CD4-positive, alpha-beta T cell treated with Interleukin-4 for 1 hour (primary cell): Measurements from ENCODE around the gene CHI3L1.

Source experiments
- DNase-seq, 2 donors: peaks; one replicate each; pipeline ENCODE4 v3.0.0-alpha.2; 2020 to 2022

CHI3L1 gene

DNA sequence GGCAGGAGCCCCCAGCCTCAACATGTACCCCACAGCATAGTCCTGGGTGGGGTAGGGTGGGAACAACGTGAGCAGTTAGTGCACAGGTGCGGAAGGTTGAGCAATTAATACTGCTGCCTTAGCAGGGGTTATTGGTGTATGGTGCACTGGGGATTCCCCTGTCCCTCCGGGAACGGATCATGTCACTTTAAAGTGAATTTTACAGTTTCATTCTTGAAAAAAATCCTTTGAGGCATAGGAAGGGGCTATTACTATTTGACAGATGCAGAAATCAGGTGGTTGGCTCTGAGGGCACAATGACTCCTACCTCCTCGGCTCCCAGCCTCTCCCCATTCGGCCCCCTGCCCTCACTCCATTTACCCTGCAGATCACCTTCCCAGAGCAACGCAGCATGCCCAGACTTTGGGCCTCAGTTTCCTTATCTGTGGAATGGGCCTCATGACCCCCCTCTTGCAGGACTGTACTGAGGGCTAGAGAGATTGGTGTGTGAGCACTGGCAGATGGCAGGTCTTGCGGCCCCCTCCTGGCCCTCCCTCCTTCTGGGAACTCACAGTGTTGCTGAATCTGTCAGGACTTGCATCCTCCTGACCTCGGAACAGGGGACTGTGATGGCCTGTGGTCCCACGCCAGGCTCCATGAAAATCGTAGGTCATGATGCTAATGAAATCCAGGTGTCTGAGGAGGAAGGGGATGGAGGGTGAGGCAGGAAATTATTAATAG, 5.7 kb downstream of the CHI3L1 start:
- no peak for DNase-seq

DNA sequence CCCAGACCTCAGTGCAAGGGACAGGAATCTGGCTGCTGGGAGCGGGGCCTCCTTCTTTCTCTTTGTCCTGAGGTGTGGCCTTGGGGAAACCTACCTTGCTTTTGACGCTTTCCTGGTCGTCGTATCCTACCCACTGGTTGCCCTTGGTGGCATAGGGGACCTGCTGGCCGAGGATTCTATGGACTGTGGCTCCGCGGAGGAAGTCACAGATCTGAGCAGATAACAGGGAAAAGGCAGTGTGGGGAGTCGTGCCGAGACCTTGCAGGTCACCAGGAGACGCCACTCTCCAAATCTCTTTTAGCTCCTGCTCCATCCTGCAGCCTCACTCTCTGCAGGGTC, 6.9 kb downstream of the CHI3L1 start:
- DNase-seq, result no peak

DNA sequence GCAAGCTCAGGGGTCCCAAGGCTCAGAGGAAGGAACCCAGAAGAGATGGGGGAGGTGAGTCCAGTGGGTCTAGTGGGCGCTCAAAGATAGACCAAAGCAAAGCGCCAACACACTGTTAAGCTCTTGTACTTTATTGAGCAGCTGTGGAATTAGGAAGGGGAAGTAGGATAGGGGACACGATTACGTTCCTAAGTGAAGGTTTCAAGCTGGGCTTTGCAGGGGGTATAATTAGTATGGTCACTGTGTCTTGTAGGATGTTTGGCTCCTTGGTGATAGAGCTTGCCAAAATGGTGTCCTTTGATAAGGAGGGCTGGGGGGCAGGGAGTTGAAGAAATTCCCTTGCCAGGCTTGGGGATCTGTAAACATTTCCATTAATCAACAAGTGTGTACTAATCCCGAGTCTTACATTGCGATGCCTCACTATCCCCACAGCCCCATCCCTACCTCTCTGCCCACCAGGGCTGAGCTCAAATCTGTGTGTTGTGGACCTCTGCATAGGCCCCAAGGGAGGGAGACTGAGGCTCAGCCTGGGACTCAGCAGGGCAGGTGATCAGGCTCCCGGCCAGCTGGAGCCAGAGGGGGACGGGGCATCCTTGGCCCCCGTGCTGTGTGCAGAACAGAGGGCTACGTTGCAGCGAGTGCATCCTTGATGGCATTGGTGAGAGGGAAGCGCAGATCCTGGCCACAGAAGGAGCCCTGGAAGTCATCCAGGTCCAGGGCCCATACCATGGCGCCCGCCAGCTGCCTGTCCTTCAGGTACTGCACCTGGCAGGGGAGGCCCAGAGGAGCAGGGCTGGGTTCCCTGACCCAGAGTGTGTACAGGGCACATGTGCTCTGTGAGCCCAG, 7.5 kb downstream of the CHI3L1 start:
- DNase-seq, result no peak

DNA sequence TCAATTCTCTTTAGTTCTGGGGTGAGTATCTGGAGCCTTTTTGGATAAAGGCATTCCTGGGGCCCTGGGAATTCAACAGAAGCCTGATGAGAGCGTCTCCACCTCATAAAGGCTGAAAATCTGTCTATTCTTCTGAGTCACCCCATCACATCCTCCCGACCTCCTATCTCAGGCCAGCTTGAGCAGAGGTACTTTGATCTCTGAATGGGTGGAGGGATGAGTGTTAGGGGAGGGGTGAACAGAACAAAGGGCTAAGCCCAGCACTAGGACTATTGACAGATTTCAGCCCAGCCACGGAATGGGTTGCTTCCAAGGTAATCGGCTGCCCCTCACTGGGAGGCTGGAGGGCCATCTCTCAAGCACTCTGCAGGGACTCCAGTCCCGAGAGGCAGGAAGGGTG, 8.4 kb downstream of the CHI3L1 start:
- DNase-seq, result no peak

DNA sequence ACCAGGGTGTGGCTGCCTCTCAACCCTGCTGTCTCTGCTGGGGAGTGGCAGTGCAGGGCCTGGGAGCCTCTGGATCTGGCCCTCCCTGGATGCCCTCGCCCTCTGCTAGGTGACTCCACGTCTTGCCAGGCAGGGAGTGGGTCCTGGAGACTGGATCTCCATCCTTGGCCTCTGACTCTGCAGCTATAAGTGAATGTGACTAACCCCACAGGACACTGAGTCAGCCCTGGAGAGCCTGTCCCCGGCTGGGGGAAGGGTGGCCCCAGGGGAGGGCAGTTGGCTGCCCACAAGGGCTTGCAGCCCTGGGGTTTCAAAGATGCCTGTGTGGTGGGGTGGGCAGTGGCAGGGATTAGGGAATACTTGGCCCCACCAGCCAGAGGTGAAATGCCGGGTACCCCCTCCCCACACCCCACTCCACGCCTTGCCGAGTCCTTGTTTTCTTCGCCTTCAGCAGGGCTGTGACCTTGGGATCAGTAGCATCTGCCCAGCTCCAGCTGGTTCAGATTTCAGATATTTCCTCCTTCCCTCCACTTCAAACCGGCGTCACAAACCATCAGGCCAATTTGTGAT, 8.9 kb downstream of the CHI3L1 start:
- DNase-seq, result no peak

DNA sequence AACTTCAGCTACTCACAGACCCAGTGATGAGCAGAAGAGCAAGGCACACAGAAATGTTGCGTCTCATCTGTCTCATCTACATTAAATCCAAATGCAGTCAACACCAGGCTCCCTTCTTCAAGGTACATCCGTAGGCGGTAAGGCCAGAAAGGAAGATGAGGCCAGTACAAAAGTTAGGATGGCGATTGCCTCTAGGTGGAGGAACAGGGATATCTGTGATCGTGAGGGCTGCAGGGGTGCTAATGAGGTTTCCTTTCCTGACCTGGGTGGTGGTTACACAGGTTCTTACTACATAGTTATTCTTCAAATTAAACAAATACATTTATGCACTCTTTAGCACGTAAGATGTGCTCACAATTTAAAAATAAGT, 9.5 kb downstream of the CHI3L1 start:
- DNase-seq, result no peak

DNA sequence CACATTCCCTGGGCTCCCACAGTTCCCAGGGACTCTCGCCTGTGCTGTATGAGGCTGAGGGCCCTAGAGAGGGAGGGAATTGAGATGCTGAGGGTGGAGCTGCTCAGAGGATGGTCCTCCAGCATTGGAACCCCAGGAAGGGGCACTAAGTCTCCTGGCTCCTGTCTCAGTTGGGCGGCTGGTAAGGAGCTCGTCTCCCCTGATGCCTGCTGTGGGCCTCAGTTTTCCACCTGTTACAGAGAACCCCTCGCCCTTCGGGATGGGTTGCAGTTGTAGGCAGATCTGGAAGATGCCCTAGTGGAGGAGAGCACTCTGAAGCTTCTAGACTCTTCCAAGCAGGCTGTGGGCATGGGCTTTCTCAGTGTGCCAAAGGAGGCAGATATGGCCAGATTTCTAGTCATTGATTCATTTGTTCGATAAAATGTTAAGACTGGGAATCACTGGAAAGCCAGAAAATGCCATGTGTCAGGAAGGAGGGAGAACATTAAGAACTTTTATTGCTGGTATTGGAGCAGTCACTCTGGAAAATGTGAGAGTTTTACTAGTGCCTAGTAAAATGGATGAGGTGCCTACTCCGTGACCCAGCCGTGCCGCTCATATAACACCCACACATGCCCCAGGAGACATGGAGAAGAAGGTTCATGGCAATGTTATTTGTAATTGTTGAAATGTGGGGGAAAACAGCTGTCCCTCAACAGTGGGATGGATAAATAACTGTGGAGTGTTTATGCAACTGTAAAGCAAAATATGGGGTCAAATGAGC, 10.1 kb downstream of the CHI3L1 start:
- DNase-seq, result no peak

DNA sequence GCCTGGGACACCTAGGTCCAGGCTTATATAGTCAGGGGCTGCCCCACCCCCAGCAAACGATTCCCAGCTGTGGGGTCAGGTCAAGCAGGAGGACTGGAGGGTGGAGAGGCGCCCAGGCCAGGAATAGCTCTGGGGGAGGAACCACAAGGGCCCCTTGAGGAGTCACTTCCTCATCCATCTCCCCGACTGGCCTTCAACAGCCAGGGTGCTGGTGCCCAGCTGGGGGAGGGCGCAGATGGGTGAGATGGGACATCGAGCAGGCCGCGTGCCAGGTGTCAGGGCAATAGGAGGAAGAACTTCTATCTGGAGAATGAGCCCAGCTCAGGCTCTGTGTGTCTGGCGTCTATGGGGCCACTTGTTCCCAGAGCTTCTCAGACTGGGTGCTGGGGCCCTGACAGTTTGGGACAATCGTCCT, 10.7 kb downstream of the CHI3L1 start:
- DNase-seq, result peak in 1 of 2 donors; percentile 23

DNA sequence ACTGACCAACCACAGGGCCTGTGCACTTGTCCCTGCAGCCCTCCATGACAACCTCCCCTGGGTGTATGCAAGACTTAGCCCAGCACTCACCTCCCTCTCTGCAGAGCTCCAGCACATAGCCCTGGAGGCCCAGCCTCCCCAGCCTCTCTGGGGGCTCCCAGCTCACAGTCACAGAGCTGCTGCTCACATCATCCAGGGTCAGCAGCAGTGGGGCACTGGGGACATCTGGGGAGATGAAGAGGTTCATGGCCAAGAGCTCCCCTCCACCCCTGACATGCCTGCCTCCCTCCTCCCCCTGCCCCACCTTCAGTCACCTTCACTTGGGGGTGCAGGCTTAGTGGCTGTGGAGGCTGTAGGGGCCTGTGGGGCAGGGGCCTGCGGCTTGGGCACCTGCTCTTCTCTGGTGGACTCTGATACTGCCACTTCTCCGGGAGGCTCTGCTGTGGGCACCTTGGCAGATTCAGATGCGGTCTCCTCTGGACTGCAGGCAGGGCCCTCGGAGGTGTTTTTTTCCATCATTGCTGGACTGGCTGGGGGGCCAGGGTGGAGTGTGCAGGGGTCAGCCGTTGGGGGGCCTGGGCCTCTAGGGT, 11.2 kb downstream of the CHI3L1 start, which contains the start of gene MYBPH:
TSS of gene MYBPH (minus strand) at position 590 of the 590 bp plus-strand sequence. CDS start at position 519, 71 bp downstream.
- no peak for DNase-seq

DNA sequence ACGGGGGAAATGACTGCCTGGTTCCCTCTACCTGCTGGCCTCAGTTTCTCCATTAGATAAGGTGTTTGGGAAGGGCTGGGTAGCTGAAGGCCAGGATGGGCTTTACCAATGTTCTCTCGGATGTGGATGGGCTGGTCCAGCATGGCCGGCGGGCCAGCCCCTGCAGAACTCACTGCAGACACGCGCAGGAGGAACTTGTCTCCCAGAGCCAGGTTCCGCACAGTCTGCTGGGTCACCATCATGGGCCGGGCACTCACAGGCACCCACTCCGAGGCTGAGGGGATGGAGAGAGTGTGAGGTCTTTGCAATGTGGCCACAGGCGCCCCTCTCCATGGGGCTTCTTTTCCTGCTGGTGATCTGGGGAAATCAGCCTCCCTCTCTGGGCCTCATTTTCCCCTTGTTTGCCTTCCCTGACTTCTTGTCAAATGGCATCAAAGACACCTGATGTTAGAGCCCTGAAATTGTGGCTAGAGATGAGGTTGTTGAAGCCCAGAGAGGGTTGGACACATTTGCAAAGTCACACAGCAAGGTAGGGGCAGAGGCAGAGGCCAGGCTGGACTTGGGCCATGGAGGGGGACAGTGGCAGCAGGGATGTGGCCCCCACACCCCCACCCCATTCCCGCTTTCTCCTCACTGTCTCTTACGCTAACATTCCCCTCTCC, 12.0 kb downstream of the CHI3L1 start:
- DNase-seq, result no peak

DNA sequence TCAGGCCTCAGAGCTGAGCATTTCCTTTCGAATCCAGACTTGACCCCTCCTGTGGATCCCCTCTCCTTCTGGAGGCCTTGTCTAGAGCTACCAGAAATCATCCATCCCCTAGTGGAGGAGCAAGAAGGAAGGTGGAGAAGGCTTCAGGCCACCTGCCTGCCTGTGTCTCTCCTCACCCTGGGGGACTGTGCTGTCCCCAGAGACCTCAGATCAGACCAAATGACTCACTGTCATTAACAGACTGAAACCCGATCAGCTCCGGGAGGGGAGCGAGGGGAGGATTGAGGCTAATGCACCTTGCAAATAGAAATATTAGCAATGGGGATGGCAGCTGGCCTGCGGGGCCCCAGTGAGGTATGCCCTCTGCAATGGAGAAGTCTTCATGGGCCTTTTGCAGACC, 12.9 kb downstream of the CHI3L1 start:
- DNase-seq, result no peak

DNA sequence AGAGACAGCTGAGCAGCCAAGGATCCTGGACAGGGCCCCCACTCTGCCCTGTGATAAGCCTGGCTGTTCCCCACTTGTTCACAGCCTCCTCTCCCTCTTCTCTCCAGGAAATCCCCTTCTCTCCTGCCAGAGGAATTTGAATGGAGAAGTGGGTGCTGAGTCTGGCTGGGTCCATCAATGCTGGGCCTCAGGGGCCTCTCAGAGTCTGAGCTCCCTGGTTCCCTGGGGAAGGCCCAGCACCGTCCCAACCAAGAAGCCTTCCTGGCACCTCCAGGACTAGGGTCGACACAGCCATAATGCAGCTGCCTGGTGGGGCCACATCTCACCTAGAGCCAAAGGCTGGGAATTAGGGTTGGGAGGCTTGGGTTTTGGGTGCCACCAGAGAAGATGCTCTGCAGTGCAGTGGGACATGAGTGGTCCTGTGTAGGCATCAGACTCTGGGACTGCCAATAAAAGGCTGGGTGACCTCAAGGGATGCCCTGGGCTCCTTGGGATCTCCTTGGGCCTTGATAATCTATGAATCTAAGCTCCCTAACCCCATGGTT, 13.4 kb downstream of the CHI3L1 start:
- DNase-seq, result no peak

DNA sequence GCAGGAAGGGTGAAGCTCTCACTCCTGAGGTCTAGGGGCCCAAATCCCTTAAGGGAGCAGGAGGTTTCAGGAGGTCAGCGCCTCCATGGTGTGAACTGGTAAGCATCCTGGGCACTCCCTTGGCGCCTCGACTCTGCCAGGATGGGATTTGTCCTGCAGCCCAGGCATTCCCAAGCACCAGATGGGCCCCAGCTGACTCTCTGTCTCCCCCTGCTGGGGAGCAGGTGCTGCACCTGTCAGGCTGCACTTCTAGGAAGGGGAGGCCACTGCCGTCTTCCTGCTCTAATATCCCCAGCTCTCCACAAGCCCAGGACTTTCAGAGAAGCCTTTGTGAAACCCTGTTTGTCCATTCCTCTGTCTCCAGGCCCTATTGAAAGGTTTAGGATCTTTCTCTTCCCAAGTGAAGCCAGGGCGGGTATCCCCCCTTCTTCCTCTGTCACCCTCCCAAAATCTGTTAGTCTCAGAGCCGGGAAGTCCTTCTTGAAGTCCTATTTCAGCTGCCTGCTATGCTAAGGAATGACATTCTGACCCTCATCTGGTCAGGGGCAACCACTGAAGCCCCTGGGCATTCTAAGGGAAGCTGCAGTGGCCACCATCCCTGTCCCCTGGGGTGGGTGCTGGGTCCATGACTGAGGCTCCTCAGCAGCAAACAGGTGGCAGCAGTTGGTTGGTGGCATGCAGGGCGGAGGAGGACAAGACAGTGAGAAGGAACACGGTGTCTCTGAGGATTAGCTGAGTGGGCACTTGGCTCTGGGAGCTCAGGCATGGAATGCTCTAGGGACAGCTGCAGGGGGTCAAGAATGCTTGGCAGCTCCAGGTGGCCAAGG, 14.1 kb downstream of the CHI3L1 start:
- peak; percentile 17 to 43 for DNase-seq

DNA sequence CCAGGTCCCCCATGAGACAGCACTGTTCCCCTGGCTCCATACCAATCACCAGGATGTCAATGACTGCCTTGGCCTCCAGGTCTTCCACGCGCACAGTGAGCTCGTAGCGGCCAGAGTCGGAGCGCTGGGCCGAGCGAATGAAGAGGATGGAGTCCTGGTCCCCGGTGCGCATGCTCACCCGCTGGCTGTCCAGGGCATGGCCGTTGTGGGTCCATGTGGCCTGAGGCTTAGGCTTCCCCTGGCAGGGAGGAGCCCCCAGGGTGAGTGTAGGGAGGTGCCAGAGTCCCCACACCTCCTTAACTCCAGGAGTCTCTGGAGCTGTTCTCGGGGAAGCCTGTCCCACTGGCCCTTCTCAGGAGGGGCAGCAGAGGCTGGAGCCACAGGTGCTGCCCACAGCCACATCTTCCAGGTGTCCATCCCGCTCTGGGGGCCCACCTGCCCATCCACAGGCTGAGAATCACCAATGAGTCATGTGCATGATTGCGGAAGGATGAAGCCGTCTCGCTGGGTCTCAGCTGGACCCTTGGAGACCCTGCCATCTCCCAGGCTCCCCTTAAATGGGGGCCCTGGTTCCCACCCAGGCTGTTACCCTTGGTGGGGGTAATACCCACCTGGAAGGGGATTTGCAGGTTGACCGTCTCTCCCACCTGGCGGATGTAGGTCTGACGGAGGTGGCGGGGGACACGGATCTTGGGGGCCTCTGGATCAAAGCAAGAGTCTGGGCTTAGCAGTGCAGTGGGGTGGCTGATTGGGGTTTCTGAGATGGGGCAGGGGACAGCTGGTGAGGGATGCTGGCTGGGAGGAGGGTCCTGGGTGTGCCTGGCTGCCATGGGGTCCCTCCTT, 14.9 kb downstream of the CHI3L1 start:
- no peak for DNase-seq

DNA sequence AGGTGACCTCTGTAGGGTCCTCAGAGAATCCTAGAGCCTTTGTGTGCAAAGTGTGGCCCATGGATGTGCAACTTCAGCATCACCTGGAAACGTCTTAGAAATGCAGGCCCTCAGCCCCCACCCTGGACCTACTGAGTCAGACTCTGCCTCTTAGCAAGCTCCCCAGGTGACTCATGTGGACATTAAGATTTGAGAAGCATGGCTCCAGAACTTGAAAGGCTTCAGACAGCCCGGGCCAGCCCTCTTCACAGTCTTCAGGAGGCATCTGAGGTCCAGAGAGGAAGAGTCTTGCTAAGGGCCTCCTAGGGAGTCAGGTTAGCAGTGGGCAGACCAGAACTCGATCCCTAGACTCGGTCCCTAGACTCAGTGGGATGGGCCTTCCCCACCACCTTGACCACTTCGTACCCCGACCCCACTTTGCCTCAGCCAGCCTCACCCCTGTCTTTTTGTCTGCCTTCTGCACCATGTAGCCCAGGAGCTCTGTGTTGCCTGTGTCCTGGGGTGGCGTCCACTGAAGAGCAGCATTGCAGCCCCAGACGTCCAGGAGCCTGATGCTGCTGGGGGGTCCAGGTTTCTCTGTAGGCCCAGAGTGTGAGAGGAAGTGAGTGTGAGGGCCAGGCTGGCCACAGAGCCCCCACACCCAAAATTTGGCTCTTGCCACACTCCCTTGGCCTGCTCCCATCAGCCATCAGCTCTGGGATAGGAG, 15.7 kb downstream of the CHI3L1 start:
- DNase-seq, result no peak

DNA sequence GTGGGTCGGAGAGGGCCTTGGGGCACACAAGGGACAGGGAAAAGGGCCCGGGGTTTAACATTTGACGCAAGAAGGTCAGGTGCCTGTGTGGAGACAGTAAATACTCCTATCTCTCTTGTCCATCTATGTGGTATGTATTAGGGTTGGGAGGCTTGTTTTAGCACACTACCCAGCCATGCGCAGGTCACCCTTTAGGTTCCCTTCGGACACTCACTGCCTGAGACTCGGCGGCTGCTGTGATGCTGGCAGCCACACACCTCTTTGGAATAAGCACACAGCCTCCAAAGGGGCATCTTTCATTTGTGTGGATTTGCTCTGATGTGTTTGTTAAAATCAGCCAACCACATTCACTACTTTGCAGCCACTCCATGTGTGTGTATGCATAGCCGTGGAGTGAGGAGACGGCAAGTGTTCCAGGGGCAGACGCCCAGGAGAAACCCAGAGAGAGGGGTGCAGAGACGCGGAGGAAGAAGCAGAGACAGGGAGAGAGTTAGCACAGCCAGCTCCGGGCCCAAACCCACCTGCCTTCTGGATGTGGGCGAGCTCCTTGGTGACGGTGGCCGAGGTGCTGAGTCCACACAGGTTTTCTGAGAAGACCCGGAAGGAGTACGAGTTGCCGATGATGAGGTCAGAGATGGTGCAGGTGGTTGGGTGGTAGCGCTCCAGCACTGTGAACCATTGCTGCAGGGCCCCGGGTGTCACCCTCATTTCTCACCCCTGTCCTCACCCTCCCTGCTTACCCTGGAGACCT, 16.6 kb downstream of the CHI3L1 start:
- DNase-seq, result no peak

DNA sequence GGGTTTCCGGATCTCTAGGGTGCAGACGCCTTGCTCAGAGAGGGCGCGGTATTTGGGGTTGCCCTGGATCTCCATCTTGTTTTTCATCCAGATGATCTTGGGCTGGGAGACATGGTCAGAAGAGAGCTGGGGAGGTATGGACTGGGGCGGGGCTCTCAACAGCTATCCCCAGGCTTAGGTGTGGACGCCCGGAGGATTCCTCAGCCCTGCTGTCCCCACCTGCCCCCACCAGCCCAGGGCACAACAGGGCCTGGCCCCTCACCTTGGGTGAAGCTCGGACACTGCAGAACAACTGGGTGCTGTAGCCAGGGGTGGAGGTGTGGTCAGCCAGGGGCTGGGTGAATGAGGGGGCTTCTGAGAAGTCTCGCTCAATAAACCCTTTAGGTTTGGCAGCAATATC, 17.5 kb downstream of the CHI3L1 start:
- DNase-seq, result no peak

DNA sequence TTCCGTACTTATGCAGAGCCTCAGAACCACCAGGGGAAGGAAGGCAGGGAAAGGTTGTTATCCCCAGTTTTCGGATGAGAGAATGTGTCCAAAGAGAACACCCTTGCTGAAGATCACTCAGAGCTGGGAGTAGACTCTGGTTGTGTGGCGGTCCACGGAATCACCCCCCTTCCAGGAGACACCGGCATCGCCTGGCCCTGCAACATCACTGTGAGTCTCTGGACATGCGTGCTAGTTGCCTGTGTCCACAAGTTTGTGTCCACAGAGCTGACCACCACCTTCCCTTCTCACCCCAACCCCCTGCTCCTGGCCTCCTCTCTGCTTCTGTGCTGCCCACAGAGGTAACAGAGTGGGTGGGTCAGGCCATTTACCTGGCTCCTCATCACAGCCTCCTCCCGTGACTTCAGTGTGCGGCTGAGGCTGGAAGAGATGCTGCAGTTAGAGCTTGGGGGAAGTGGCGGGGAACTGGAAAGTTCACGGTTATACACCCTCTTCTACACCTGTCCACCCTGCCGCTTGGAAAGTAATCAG, 18.2 kb downstream of the CHI3L1 start:
- DNase-seq, result no peak

DNA sequence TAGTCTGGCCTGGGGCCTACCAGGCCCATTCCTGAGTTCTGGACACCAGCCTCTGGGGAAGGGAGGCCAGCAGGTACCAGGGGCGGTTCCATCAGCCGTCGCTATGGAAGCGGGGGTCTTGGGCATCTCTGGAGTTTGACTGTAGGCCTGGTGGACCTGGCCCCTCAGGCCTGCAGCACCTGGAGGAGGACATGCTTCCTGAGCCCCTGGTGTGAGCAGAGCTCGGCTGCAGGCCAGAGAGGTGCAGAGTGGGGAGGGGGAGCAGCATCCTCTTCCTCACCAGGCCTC, 18.6 kb downstream of the CHI3L1 start:
- DNase-seq, result no peak
